NOMO-1 treated with DMSO at 0.1 percent for 48 hours (cell line): Measurements from ENCODE around the gene GMDS.

Source experiments
- DNase-seq: peaks from one replicate; lab custom pipeline; 2025; ENCODE audit not compliant: unreplicated experiment; lab: John Stamatoyannopoulos, UW

GMDS gene

DNA sequence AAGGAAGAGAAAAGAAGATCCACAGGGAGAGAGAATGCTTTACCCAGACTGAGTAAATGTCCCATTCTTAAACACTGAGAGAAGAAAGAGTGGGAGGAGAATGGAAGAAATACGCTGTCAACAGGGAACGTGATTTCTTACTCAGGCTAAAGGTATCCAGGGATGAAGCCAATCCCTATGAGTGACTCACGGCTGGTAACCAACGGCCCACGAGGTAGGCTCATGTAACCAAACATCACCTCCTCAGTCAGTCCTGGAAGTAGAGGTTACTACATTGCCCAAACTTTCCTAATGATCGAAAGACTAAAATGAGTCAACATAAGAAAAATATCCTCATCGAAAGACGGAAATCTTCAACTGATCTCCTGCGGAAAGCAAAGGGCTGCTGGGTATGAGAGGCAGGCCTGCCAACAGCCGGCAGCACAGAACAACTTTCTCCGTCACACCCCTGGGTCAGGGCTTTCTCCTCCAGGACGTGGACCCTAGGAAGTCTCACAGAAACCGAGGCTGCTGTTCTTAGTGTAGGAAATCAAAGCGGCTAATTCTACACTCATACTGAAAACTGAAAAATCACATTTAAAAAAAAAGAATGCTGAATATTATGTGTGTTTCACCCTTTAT is 292.6 kb downstream of the GMDS start:
- DNase-seq, result no peak

DNA sequence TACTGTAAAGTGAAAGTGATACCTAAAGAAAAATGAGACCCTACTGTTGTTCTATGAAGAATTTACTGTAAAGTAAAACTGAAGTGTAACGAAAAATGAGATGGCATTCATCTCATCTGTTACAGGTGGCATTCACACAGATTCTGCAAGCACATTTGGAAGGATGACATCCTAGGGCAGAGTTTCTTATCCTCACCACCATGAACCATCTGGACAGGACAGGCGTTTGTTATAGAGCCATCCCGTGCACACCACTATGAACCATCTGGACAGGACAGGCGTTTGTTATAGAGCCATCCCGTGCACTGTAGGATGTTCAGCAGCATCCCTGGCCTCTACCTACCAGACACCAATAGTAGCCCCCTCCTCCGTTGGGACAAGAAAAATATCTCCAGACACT is 294.8 kb downstream of the GMDS start:
- no peak for DNase-seq

- peak; percentile 78 for DNase-seq
Measured at GRCh38 chr6:1949538-1949937, 295.9 kb downstream of the GMDS start.

DNA sequence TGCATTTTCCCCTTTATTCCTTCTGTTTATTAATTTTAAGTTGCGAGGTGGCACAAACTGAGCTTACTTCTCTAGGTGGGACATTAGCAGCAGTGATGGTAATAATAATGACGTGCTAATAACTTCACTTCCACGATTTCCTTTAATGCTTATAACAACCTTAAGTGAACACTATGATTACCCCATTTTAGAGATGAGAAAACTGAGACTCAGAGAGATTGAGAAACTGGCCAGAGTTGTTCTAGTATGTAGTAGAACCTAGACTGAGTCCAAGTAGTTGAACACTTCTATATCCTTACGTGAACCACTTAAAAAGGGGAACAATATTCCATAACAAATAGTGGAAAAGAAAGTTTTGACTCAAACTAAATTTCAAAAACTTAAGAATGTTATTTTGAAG is 297.5 kb downstream of the GMDS start:
- no peak for DNase-seq

DNA sequence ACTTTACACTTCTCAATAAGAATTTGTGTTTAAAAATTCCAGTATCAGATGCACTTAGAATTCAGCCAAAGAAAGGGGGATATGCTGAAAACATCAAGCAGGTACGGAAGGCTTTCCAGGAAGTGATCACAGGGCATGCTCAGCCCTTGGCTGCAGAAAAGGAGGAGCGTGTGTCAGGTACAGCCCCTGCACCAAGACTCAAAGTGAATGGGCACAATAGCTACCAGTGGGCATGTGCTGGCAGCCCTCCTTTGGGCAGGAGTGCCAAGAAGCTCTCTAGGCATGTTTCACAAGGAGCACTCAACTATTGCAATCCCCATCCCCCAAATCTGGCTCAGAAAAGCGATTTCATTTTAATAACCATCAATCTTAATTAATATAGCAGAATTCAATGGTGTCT is 298.8 kb downstream of the GMDS start:
- DNase-seq, result no peak

- no peak for DNase-seq
Measured at GRCh38 chr6:1945235-1945832, 300.1 kb downstream of the GMDS start.

- DNase-seq, result no peak
Measured at GRCh38 chr6:1942834-1943233, 302.6 kb downstream of the GMDS start.

DNA sequence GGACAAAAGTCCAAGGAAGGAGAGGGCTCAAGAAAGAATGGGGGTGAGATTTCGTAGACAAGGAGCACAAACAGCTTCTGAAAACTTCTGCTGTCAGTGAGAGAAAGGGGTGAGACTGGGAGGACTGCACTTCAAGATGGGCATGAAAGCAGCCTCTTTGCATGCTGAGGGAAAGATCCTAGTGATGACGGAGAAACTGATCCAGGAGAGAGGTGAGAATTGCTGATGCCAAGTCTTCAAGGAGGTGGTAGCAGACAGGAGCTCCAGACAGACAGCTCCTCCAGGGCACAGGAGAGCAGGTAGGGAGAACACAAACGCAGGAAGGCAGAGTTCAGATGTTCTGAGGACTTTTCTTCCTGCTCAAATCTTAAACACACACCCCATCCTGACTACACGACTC is 303.9 kb downstream of the GMDS start:
- no peak for DNase-seq

DNA sequence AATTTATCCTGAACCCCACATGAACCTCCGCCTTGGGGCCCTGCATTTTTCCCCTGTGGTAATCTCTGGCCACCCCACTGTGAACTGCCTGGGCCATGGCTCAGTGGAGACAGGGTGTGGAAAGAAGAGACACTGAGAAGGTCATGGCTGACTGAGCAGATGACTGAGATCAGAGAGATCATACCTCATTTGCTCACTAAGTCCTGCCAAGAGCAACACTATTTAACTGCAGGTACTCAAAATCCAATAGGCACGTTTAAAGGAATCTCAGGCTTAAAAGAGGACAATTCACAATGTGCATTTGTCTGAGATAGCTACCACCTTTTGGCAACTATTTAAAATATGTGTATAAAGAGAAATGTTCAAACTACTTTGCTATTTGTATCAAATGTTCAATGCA is 305.0 kb downstream of the GMDS start:
- no peak for DNase-seq

GRCh38 chr6:1933292-1933691 is 312.1 kb downstream of the GMDS start:
- no peak for DNase-seq

GRCh38 chr6:1931817-1932216 is 313.6 kb downstream of the GMDS start:
- DNase-seq, result no peak

- DNase-seq, result no peak
Measured at GRCh38 chr6:1930356-1930755, 315.0 kb downstream of the GMDS start.

GRCh38 chr6:1929931-1930330 is 315.5 kb downstream of the GMDS start:
- no peak for DNase-seq

DNA sequence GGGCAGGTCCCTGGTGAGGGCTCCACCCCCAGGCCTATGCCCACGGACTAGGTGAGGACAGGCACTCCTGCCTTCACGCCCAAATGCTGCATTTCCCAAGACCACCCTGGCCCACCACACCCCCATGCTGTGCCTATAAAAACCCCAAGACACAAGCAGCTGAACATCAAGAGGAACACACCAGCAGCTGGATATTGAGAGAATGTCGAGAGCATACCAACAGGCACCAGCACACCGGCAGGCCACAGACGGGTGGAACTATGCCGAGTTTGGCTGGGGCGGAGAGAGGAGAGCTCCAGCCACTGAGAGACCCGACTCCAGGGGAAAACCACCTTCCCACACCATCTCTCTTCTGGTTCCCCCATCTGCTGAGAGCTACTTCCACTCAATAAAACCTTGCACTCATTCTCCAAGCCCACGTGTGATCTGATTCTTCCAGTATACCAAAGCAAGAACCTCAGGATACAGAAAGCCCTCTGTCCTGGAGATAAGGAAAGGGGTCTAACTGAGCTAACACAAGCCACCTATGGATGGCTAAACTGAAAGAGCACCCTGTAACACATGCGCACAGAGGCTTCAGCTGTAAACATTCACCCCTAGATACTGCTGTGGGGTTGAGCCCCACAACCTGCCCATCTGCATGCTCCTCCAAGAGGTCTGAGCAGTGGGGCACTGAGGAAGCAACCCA is 319.5 kb downstream of the GMDS start:
- no peak for DNase-seq

DNA sequence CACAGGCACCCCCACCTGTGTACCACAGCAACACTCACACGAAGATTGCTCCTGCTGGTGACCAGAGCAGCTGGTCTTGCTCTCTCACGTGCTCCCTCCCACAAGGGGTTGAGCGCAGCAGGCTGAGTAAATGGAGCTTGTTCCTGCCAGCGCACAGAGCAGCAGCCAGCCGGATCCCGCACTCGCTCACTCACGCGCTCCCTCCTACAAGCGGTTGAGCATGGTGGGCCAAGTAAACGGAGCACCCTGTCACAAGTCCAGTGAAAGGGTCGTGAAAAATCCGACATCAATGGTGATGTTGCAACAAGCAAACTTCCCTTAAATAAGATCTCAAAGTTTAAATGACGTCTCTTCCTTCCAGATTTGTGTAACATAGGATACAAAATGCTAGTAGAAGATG is 322.0 kb downstream of the GMDS start:
- no peak for DNase-seq

GRCh38 chr6:1917626-1918371 is 327.6 kb downstream of the GMDS start:
- DNase-seq, result no peak

- no peak for DNase-seq
Measured at GRCh38 chr6:1916334-1917070, 328.9 kb downstream of the GMDS start.

DNA sequence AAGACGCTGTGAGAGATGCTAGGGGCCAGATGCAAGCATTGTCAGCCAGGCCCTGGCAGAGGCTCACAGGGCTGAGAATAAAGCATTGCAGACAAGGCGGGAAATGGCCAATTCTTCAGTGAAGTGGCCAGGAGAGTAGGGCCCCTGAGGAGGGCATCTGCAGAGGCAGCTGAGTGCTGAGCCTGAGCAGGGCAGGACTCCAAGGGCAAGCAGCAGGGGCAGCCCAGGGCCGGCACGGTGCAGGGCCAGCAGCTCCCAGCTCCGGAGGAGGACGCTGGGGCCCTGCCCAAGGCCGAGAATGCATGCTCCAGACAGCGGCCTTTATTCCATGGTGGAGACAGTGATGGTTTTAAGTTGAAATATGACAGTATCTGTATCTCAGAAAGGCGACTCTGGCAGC is 330.2 kb downstream of the GMDS start:
- no peak for DNase-seq

- DNase-seq, result no peak
Measured at GRCh38 chr6:1913577-1913976, 331.8 kb downstream of the GMDS start.

GRCh38 chr6:1912731-1913130 is 332.7 kb downstream of the GMDS start:
- no peak for DNase-seq

GRCh38 chr6:1911474-1911873 is 333.9 kb downstream of the GMDS start:
- DNase-seq, result peak; percentile 83
